HepG2 (cell line): Measurements from ENCODE around the gene OLR1. TPM values are rescaled to one million over a fixed set of nuclear protein-coding genes. Genes with fewer than 3 reads are reported as not detected.

ENCODE experiments used
- ATAC-seq: fragments of 200-7000 bp; cut with Tn5 transposase; 3 replicates; pipeline ENCODE4 v1.9.1; 2020; ENCODE audit warnings: mild to moderate bottlenecking, moderate library complexity
- BruUV-seq: library from RNA; stranded (reverse); fragments of 400-500 nt; replicated peaks from 2 replicates; lab custom pipeline; 2021; lab: Mats Ljungman, UMichigan
- CTCF ChIA-PET: fragments of 300-600 bp; formaldehyde crosslinking; extraction: SDS; loops from one replicate; lab custom pipeline; 2021; ENCODE audit warnings: low total read pairs, inconsistent platforms, low intra/inter-chr PET ratio; lab: Yijun Ruan, JAX
- POLR2A ChIA-PET: fragments of 350-600 bp; sonication (Branson Sonifier 250); formaldehyde crosslinking; loops from one replicate; lab custom pipeline; 2020; ENCODE audit warnings: antibody characterized with exemption, inconsistent platforms; lab: Yijun Ruan, JAX
- DNase-seq: peaks from one replicate; pipeline ENCODE4 v3.0.0-alpha.2; 2015; ENCODE audit warnings: low spot score
- FAIRE-seq: peaks from 3 replicates; lab custom pipeline; 2011; peaks lifted over from hg19 to GRCh38; lab: Jason Lieb, UNC
- H2AFZ ChIP-seq: one replicate; pipeline ENCODE4 v1.6.1; 2011; ENCODE audit warnings: low read length, inconsistent platforms
- H3K27ac ChIP-seq: fragments of 300-600 bp; 3 replicates; pipeline ENCODE4 v1.8.0; 2011; ENCODE audit warnings: mixed run types, mild to moderate bottlenecking, mixed read lengths, low read length, inconsistent platforms; ENCODE audit not compliant: insufficient read depth; ENCODE audit errors: extremely low read length
- H3K27me3 ChIP-seq, 2 experiments: fragments of 200-600 bp in 1 of 2; 2 replicates in 1 of 2; 3 replicates in 1 of 2; pipeline versions ENCODE4 v1.6.0 to v1.8.0; 2011; ENCODE audit warnings: low read length in 2 of 2, mild to moderate bottlenecking in 2 of 2, moderate library complexity in 2 of 2, inconsistent platforms in 1 of 2; ENCODE audit not compliant: insufficient read depth in 2 of 2, control insufficient read depth in 1 of 2
- H3K36me3 ChIP-seq, 2 experiments: fragments of 200-600 bp in 1 of 2; replicated peaks in 1 of 2; 2 replicates in 1 of 2; 3 replicates in 1 of 2; pipeline versions ENCODE4 v1.5.1 to v1.8.0; 2011; ENCODE audit warnings: low read length in 2 of 2, inconsistent platforms in 1 of 2; ENCODE audit not compliant: insufficient read depth in 2 of 2, control insufficient read depth in 1 of 2
- H3K4me1 ChIP-seq: 2 replicates; pipeline ENCODE4 v1.5.1; 2012; ENCODE audit warnings: low read length, inconsistent platforms; ENCODE audit not compliant: insufficient read depth
- H3K4me2 ChIP-seq: 2 replicates; pipeline ENCODE4 v1.6.0; 2011; ENCODE audit warnings: low read depth, low read length, inconsistent platforms
- H3K4me3 ChIP-seq, 3 experiments: fragments of 200-600 bp in 1 of 3; sonication (generic), shearing (Covaris generic) in 1 of 3; replicated peaks in 1 of 3; 2 replicates each; pipeline ENCODE4 v1.5.1; 2011 to 2016; ENCODE audit warnings: low read length in 3 of 3, inconsistent platforms in 2 of 3, low read depth in 2 of 3, mild to moderate bottlenecking in 2 of 3, control low read depth in 1 of 3, mixed read lengths in 1 of 3; ENCODE audit not compliant: insufficient read depth in 1 of 3
- H3K79me2 ChIP-seq: one replicate; pipeline ENCODE4 v1.6.1; 2011; ENCODE audit warnings: low read length, inconsistent platforms; ENCODE audit not compliant: insufficient read depth
- H3K9ac ChIP-seq: 2 replicates; pipeline ENCODE4 v1.6.0; 2011; ENCODE audit warnings: mild to moderate bottlenecking, low read depth, low read length, inconsistent platforms; ENCODE audit not compliant: insufficient read depth
- H3K9me3 ChIP-seq: 2 replicates; pipeline ENCODE4 v1.5.1; 2012; ENCODE audit warnings: mild to moderate bottlenecking, low read length
- H4K20me1 ChIP-seq: 2 replicates; pipeline ENCODE4 v1.6.0; 2011; ENCODE audit warnings: inconsistent platforms, mild to moderate bottlenecking, low read length, moderate library complexity; ENCODE audit not compliant: insufficient read depth
- FIP1L1 ChIP-seq: fragments of 200-400 bp; formaldehyde crosslinking; IDR thresholded peaks from 2 replicates; pipeline ENCODE4 v1.6.1; 2018; ENCODE audit warnings: low read depth, mild to moderate bottlenecking, low read length, moderate library complexity, borderline replicate concordance; ENCODE audit not compliant: insufficient read depth
- FOXO1 ChIP-seq: sonication (generic); formaldehyde crosslinking; IDR thresholded peaks from 2 replicates; pipeline ENCODE4 v1.4.0; 2020; ENCODE audit warnings: missing genetic modification reagents
- HMGXB4 ChIP-seq, 2 experiments: sonication (generic) in 1 of 2; formaldehyde crosslinking in 1 of 2; IDR thresholded peaks; 2 replicates each; pipeline versions ENCODE4 v1.4.0 to v1.6.1; 2018 to 2020; ENCODE audit warnings: missing genetic modification reagents in 2 of 2, borderline replicate concordance in 1 of 2, low read depth in 1 of 2, mild to moderate bottlenecking in 1 of 2, missing biosample characterization in 1 of 2
- IRF9 ChIP-seq: sonication (generic); formaldehyde crosslinking; IDR thresholded peaks from 2 replicates; pipeline ENCODE4 v1.8.0; 2022; ENCODE audit warnings: missing genetic modification reagents, mild to moderate bottlenecking, borderline replicate concordance
- JUND ChIP-seq: sonication (generic); formaldehyde crosslinking; IDR thresholded peaks from 2 replicates; pipeline ENCODE4 v1.8.0; 2022; ENCODE audit warnings: mild to moderate bottlenecking, missing genetic modification reagents
- KDM5B ChIP-seq: sonication (generic); formaldehyde crosslinking; IDR thresholded peaks from 2 replicates; pipeline ENCODE4 v1.4.0; 2020; ENCODE audit warnings: missing genetic modification reagents, mild to moderate bottlenecking, borderline replicate concordance
- MYPOP ChIP-seq: sonication (generic); formaldehyde crosslinking; IDR thresholded peaks from 2 replicates; pipeline ENCODE4 v1.8.1; 2023; ENCODE audit warnings: mild to moderate bottlenecking, moderate library complexity, missing genetic modification reagents
- PHF21A ChIP-seq: sonication (generic); formaldehyde crosslinking; IDR thresholded peaks from 2 replicates; pipeline ENCODE4 v1.5.0; 2020; ENCODE audit warnings: mild to moderate bottlenecking, missing genetic modification reagents
- POLR2A ChIP-seq, 2 experiments: IDR thresholded peaks; 2 replicates each; pipeline ENCODE4 v1.6.1; 2011; ENCODE audit warnings: low read depth in 2 of 2, low read length in 2 of 2, mild to moderate bottlenecking in 1 of 2, moderate library complexity in 1 of 2; ENCODE audit not compliant: insufficient read depth in 1 of 2
- SMARCC2 ChIP-seq: fragments of 450-650 bp; IDR thresholded peaks from 2 replicates; pipeline ENCODE4 v1.6.1; 2017; ENCODE audit warnings: antibody characterized with exemption, mild to moderate bottlenecking
- ZC3H4 ChIP-seq: sonication (generic); formaldehyde crosslinking; IDR thresholded peaks from 2 replicates; pipeline ENCODE4 v1.4.0; 2020; ENCODE audit warnings: missing genetic modification reagents, borderline replicate concordance
- ZNF235 ChIP-seq: sonication (generic); formaldehyde crosslinking; IDR thresholded peaks from 2 replicates; pipeline ENCODE4 v1.8.1; 2023; ENCODE audit warnings: mild to moderate bottlenecking, missing genetic modification reagents, borderline replicate concordance
- ZNF281 ChIP-seq: sonication (generic); formaldehyde crosslinking; IDR thresholded peaks from 2 replicates; pipeline ENCODE4 v1.4.0; 2020; ENCODE audit warnings: missing genetic modification reagents, borderline replicate concordance
- ZNF543 ChIP-seq: sonication (generic); formaldehyde crosslinking; IDR thresholded peaks from 2 replicates; pipeline ENCODE4 v1.4.0; 2020; ENCODE audit warnings: mild to moderate bottlenecking, missing genetic modification reagents
- ZNF614 ChIP-seq: IDR thresholded peaks from 2 replicates; pipeline ENCODE4 v1.6.1; 2018; ENCODE audit warnings: missing biosample characterization, missing genetic modification reagents, inconsistent platforms, borderline replicate concordance
- ZNF703 ChIP-seq: sonication (generic); formaldehyde crosslinking; IDR thresholded peaks from 2 replicates; pipeline ENCODE4 v1.5.1; 2020; ENCODE audit warnings: missing genetic modification reagents, mild to moderate bottlenecking, moderate library complexity, borderline replicate concordance
- WGBS: methylation state at CpG from one replicate; pipeline ENCODE4 v1.1.6; 2017; ENCODE audit warnings: low lambda C conversion rate; 5-methylcytosine and 5-hydroxymethylcytosine counted together
- in situ Hi-C: cut with HindIII; loops from 2 replicates; pipeline ENCODE4 v1.10.0; 2017; ENCODE audit warnings: low pct_unique_long_range_greater_than_20kb; ENCODE audit not compliant: extremely low pct_ligation_motif_present
- intact Hi-C: fragments of 100-400 bp; cut with micrococcal nuclease; formaldehyde crosslinking; loops from one replicate; pipeline ENCODE4 v1.10.0; 2022; ENCODE audit not compliant: unreplicated experiment
- polyA plus RNA-seq, 8 experiments: library from polyadenylated mRNA; depleted of rRNA in 3 of 8; stranded (reverse) in 7 of 8; unstranded in 1 of 8; fragments of >200 nt; fragmentation: Illumina TruSeq in 4 of 8; extraction: Trizol in 4 of 8; gene quantifications; 2 replicates each; pipeline versions ENCODE4 v1.2.1 to v1.2.3, GENCODE V29; 2011 to 2016; ENCODE audit warnings: low read depth in 4 of 8, missing spikeins in 1 of 8, mixed read lengths in 1 of 8; ENCODE audit not compliant: insufficient read depth in 1 of 8
- total RNA-seq, 5 experiments: library from RNA; depleted of rRNA; stranded (reverse); fragments of >200 nt; fragmentation: Illumina TruSeq; extraction: Trizol; gene quantifications; 2 replicates each; pipeline ENCODE4 v1.2.3, GENCODE V29; 2016; ENCODE audit warnings: low read depth in 1 of 5

The OLR1 gene
- total and polyA plus RNA-seq, 2 of the 13 experiments (the other 11 are each of a cell fraction or from before 2014, with no cell fraction given) = not detected

- Histone ChIP-seq H2AFZ (peak within 1 kb of the TSS; percentile 62), H3K27ac (peak within 1 kb of the TSS; percentile 80), H3K4me3 (peak within 1 kb of the TSS; percentile 82 to 97 (median 91)), H3K9ac (peak within 1 kb of the TSS; percentile 76), H3K4me2 (peak within 1 kb of the TSS; percentile 98), H3K79me2 (no peaks in the 10 kb centered on the region), H3K9me3 (no peaks in the 10 kb centered on the region), H3K27me3 (no peaks in the 10 kb centered on the region; a peak in 1 of 5 replicates), H4K20me1 (no peaks in the 10 kb centered on the region), H3K4me1 (peaks cover 19% of the 10 kb centered on the region; the same call in 1 of the 2 replicates), H3K36me3 (no peaks in the 10 kb centered on the region)
- DNase-seq = peak; percentile 60
- POLR2A ChIA-PET = interaction anchor here (1.0 to 1.9 kb wide), 3 partner anchors 152 to 959 kb away, joined by 3 to 7 read pairs (median 4); partner anchors contain the start of gene SMIM10L1
- in situ Hi-C loops (no loop called here), intact Hi-C loops (loop anchor here (1.0 to 2.0 kb wide), 2 partner anchors 401 to 510 kb away; partner anchors contain the start of genes MAGOHB and YBX3)
- WGBS = 1% methylated on average over 22 of the region's 35 CpGs
- BruUV-seq = TSS peak; percentile 62
- CTCF ChIA-PET = no interaction called here
- FAIRE-seq = no peak
- ATAC-seq = peak; percentile 77
- TF ChIP-seq SMARCC2 (no peak), JUND (no peak), ZNF703 (CRISPR knock-in tag) (0 out of 2 replicates have a peak, but pooled peaks have one; percentile 28), FIP1L1 (no peak), IRF9 (0 out of 2 replicates have a peak, but pooled peaks have one; percentile 12), ZNF281 (peak; percentile 67; the same call in 1 of the 2 replicates), ZNF614 (CRISPR knock-in tag) (peak; percentile 27; the same call in 1 of the 2 replicates), ZNF235 (no peak), FOXO1 (CRISPR knock-in tag) (no peak), POLR2A (IDR thresholded peaks at IDR 0.05; ENCODE audit: insufficient read depth in 1 of 2, low read depth in 2 of 2, low read length in 2 of 2) (0 out of 4 replicates have a peak, but pooled peaks of 1 of the 2 experiments have one; percentile 1), KDM5B (no peak; the same call in 1 of the 2 replicates), HMGXB4 (CRISPR knock-in tag; IDR thresholded peaks at IDR 0.05; ENCODE audit: borderline replicate concordance in 1 of 2, low read depth in 1 of 2) (peak in 1 of 2 experiments; percentile 62; a peak in 1 of 4 replicates), ZC3H4 (CRISPR knock-in tag) (no peak), PHF21A (peak; percentile 39; the same call in 1 of the 2 replicates), ZNF543 (CRISPR knock-in tag) (peak; percentile 10; the same call in 1 of the 2 replicates), MYPOP (CRISPR knock-in tag) (0 out of 2 replicates have a peak, but pooled peaks have one; percentile 37)
These were observed 40.8 kb upstream of the OLR1 start, which contains the start of gene GABARAPL1 for GRCh38 chr12:10212739-10213131. Gene GABARAPL1, plus strand, starts transcription at chr12:10212877. Its CDS starts 253 bp downstream, at chr12:10213130.
